Cardiac atrium fibroblast (primary cell): ENCODE results near the gene IGFBP2. TPM values are rescaled to one million over a fixed set of nuclear protein-coding genes. Genes with fewer than 3 reads are reported as not detected.

Source experiments
- total RNA-seq: library from RNA; depleted of rRNA; stranded (reverse); fragments of >200 nt; gene quantifications from 2 replicates; pipeline ENCODE4 v1.2.3, GENCODE V29; 2015

IGFBP2 gene
- total RNA-seq: 15.9 and 29.8 TPM in 2 replicates

GRCh38 chr2:216632952-216633615, at the start of gene IGFBP2:
Gene IGFBP2, plus strand, starts transcription at chr2:216633420. Its CDS starts 104 bp downstream, at chr2:216633524.

GRCh38 chr2:216695401-216695821, 62.2 kb downstream of the IGFBP2 start, which contains the start of gene IGFBP5:
Gene IGFBP5, minus strand, starts transcription at chr2:216695549. Its CDS starts 774 bp downstream, at chr2:216694775.

Other genes starting within 250 kb of the IGFBP2 start
- 13.0 and 16.5 TPM in 2 replicates for gene SMARCAL1, start 220.9 kb upstream of the IGFBP2 start, total RNA-seq
- 1,447 and 1,667 TPM in 2 replicates for gene RPL37A, start 134.6 kb upstream of the IGFBP2 start, total RNA-seq
- 2.9 and 15.9 TPM in 2 replicates for gene IGFBP5, start 62.1 kb downstream of the IGFBP2 start, total RNA-seq
- not detected in 2 replicates for gene TNP1, start 226.6 kb downstream of the IGFBP2 start, total RNA-seq